Activated gamma-delta T cell treated with anti-CD3 and anti-CD28 coated beads, Interleukin-2, amount 50 U/mL, for 16 hours (primary cell): ENCODE measurements around the gene TCEAL1.
"Not testable (repeated sequence)": the region's sequence is repeated elsewhere in the genome, so short reads cannot be mapped to it uniquely, and the experiment has no call there.

Experiments
- DNase-seq: peaks from one replicate; pipeline ENCODE4 v3.0.0-alpha.2; 2020; ENCODE audit warnings: low read depth

Gene TCEAL1

DNA sequence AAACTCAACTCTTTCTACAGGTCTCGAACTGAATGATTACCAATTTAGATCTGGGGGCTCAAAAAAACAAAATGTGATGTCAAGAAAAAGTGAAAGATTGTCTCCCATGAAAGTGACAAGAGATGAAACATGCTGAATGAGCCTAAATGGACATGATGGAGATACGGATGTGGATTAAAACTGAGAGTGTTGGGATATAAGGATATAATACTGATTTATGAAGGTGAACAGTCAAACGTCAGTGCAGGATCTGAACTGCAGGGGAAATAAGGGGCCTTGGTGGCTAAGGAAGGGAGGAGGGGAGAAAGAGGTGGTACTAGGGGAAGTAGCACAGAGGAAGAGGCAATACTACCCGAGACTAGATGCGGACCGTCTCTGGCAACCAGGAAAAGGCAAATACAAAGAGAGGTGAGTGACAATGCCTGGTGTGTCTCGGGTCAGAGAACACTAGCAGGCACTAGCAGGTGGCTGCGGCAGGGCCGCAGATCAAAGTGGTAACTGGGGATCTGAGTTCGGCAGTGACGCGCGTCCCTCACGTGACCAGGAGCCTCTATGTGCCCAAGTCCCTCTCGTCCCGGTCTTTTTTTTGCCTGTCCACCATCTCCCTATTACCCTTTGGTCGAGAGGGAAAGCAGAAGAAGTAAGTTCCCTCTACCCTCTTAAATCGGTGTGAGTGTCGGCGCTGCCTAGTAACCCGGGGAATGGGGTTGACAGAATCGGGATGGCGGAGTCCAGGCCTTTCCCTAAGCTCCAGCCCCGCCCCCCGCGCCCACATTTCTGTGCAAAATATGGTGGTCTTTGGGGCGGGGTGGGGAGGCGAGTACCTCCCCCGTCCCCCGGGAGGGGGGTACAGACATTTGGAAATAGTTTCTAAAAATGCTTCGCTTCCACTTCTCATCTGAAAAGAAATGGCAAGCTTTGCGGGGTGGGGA lies at the start of gene TCEAL1:
TSS of gene TCEAL1 (plus strand) at position 590 of the 932 bp plus-strand sequence. CDS start 942 bp downstream, outside the sequence.
- DNase-seq: no peak

DNA sequence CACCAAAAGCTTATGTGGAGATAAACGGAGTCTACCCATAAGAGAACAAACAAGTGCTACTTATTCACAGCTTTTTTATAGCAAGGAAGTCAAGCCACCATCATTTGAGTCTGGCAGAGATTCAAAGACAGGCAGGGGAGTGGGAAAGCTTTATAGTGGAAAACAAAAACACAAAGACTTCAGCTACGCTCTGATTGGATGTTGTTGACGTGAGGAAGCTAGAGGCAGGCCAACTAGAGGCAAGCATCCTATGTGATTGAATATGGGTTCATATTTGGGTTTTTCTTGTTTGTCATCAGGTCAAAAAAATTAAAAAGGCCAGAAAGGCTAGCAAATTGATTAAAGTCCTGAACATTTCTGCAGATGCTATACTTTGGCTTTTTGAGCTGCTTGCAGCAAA lies 44.2 kb upstream of the TCEAL1 start:
- no peak for DNase-seq

DNA sequence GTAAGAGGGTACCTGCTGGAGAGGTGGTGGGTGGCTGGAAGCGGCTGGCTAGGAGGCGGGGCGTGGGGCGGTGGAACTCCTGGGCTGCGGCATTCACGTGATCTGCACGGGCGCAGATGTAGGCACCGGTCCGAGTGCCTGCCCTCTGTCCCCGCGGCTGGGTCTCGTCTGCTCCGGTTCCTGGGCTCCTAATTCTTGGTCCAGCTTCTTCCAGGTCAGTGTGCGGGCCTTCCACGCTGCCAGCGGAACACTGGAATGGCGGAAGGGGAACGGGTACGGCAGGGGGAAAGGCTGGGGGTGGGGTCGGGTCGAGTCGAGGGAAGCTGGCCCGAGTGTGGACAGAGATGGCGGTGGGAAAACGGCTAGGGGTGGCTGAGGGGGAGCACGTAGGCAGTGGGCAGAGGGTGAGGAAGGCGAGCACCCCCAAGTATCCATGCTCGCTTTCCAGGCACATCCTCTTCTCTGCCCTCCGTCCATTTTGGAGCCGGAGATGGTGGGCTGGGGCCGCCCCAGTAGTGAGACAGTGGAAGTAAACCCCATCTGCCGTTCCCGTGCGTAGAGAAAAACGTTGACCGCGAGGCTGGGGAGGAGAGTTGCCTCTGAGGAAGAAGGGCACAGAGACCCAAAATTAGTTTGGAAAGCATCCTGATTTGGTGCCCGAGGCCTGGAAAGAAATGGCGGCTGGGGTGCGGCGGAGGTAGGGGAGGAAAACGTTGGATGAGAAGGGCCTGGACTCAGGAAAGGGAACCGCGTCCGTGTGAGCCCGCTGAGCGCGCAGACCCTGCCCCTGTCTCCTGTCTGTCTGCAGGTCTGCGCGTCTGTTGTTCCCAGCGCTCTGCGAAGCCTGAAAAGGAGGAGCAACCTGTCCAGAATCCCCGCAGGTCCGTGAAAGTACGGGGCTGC lies 43.1 kb upstream of the TCEAL1 start, which contains the start of gene TCEAL4:
TSS of gene TCEAL4 (plus strand) at position 105 of the 903 bp plus-strand sequence. CDS start 1,161 bp downstream, outside the sequence.
- peak; percentile 20 for DNase-seq

GRCh38 chrX:103586314-103586646 lies 42.5 kb upstream of the TCEAL1 start:
- DNase-seq: no peak

- DNase-seq: no peak
Measured at GRCh38 chrX:103586659-103587058, 42.1 kb upstream of the TCEAL1 start.

DNA sequence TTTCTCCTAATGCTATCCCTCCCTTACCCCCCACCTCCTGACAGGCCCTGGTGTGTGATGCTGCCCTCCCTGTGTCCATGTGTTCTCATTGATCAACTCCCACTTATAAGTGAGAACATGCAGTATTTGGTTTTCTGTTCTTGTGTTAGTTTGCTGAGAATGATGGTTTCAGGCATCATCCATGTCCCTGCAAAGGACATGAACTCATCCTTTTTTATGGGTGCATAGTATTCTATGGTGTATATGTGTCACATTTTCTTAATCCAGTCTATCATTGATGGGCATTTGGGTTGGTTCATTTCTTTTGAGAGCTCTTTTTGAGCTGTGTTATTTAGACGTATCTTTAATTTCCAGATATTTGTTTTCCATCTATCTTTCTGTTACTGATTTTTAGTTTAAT lies 36.5 kb upstream of the TCEAL1 start:
- not testable (repeated sequence) for DNase-seq

DNA sequence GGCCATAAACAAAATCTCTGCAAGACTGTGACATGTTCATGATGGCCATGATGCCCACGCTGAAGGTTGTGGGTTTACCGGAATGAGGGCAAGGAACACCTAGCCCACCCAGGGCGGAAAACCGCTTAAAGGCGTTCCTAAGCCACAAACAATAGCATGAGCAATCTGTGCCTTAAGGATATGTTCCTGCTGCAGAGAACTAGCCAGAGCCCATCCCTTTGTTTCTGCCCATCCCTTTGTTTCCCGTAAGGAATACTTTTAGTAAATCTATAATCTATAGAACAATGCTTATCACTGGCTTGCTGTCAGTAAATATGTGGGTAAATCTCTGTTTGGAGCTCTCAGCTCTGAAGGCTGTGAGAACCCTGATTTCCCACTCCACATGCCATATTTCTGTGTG lies 33.6 kb upstream of the TCEAL1 start:
- not testable (repeated sequence) for DNase-seq

GRCh38 chrX:103607364-103608305 lies 21.1 kb upstream of the TCEAL1 start, which contains the start of gene TCEAL3:
TSS of gene TCEAL3 (plus strand) at chrX:103607963. CDS start at chrX:103609065, 1,102 bp downstream.
- DNase-seq: no peak

DNA sequence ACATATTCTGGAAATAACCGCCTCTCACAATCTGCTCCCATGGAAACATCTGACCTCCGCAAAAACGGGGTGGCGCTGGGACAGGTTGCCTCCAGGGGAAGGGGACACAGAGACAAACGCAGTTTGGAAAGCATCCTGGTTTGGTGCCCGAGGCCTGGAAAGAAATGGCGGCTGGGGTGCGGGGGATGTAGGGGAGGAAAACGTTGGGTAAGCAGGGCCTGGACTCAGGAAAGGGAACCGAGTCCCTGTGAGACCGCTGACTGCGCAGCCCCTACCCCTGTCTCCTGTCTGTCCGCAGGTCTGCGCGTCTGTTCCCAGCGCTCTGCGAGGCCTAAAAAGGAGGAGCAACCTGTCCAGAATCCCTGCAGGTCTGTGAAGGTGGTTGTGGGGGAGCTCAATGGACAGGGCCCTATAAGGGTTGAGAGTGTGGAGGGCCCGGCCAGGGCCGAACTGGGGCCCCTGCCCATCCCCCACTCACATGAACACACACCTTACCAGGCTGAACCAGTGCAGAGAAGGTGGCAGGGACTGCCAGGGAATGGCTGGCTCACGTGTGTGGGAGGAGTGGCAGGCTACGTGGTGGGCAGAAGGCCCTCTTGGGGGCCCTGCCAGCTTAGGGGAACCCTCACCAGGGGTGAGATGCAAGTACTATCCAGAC lies 20.3 kb upstream of the TCEAL1 start:
- no peak for DNase-seq

GRCh38 chrX:103610282-103610681 lies 18.5 kb upstream of the TCEAL1 start:
- no peak for DNase-seq

GRCh38 chrX:103613362-103613890 lies 15.3 kb upstream of the TCEAL1 start:
- DNase-seq: no peak

DNA sequence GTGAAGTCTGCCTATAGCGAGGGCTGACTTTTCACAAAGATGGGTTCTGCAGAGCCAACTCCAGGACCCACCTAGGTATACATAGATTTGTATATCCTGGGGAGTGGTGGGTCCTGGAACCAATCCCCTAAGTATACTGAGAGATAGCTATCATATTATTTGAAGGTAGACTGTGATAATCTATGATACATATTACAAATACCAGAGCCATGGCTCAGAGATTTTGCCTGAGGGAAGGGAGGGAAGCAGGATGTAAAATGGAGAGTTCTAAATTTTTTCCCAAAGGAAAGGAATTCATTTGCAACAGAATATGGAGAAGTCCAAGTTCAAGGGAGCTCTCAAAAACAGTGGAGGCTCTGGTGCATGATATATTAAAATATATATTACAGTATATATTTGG lies 13.8 kb upstream of the TCEAL1 start:
- no peak for DNase-seq

DNA sequence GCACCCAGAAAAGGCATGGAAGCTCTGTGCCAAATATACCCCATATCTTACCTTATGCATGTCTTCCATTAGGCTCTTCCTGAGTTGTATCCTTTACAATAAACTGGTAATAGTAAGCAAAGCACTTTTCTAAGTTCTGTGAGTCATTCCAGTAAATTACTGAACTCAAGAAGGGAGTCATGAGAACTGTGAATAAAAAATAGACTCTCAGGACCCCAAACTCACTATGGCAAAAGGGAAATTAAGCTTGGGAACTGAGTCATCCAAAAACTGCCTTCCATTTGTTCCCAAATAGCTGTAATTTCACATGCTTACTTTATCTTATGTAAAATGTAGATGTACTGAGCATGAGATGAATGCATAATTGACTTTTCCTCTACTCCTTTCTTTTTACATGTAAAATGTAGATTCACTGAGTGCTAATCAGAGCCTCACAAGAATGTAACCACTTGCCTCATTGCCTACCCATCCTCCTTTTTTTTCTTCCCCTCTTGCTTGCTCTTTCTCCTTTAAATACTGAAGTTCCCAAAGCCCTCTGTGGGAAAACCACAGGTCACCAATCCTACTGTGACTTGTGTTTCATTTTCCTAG lies 12.9 kb upstream of the TCEAL1 start:
- DNase-seq: no peak

- DNase-seq: no peak
Measured at GRCh38 chrX:103616676-103617186, 12.0 kb upstream of the TCEAL1 start.

- no peak for DNase-seq
Measured at GRCh38 chrX:103624111-103624510, 4.7 kb upstream of the TCEAL1 start.

DNA sequence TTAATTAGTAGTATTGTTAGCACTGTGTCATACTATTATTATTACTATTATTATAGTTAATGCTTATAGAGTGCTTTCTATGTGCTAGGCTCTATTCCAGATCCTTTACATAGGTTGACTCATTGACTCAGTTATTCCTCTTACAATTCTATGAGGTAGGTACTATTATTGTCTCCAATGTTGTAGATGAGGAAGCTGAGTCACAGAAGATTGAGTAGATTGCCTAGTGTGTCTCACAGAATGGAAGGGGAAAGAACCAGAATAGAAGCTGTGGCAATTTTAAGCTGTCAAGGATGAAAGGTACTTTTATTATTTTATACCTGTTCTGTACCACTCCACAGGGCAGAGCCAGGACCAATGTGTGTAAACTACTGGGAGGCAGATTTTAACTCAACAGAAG lies 1.9 kb upstream of the TCEAL1 start:
- DNase-seq: no peak

DNA sequence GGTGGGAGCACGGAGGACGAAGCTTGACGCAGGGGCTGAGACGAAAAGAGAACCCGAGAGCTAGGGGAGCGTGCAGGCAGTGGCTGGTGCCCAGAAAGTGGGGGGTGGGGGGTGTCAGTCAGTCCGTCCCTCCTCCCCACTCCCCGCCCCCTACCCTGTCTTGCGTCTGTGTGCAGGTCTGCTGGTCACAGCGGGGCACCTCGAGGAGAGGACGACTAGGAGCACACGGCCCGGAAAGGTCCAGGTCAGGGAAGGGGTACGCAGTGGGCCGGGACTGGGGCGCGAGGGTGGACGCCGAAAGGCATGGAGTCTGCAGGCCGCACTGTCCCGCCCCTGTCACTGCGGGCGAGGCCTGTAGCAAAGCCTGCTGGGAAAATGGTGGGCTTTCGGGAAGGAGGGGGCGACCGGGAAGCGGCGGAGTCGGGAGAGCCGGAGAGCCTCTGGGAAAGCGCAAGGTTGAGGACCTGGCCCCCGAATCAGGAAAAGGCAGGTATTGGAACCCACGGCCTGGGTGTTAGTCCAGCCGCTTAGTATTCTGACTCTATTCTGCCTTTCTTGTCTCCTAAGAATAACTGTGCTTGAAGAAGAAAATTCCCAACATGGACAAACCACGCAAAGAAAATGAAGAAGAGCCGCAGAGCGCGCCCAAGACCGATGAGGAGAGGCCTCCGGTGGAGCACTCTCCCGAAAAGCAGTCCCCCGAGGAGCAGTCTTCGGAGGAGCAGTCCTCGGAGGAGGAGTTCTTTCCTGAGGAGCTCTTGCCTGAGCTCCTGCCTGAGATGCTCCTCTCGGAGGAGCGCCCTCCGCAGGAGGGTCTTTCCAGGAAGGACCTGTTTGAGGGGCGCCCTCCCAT lies 769 bp downstream of the TCEAL1 start:
- no peak for DNase-seq

DNA sequence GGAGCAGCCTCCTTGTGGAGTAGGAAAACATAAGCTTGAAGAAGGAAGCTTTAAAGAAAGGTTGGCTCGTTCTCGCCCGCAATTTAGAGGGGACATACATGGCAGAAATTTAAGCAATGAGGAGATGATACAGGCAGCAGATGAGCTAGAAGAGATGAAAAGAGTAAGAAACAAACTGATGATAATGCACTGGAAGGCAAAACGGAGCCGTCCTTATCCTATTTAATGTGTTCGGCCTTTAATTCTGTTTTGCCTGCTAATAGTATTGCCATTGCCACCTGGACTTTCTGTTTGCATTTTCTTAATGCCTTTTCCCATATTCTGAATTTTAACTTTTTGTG lies 1.4 kb downstream of the TCEAL1 start:
- DNase-seq: no peak

GRCh38 chrX:103631145-103631544 lies 2.4 kb downstream of the TCEAL1 start:
- DNase-seq: no peak
